Activated T-cell treated with anti-CD3 and anti-CD28 coated beads, Interleukin-2, amount 50 U/mL, for 24 hours (primary cell): ENCODE data around the gene CTNNA3.

Source experiments
- DNase-seq: peaks from one replicate; pipeline ENCODE4 v3.0.0-alpha.2; 2020
- H3K27ac Mint-ChIP-seq: 2 replicates; pipeline ENCODE4 v1.8.0; 2020; ENCODE audit warnings: mild to moderate bottlenecking, mixed read lengths
- H3K27me3 Mint-ChIP-seq: 2 replicates; pipeline ENCODE4 v1.8.0; 2020; ENCODE audit warnings: mixed read lengths
- H3K36me3 Mint-ChIP-seq: 2 replicates; pipeline ENCODE4 v1.8.0; 2020; ENCODE audit warnings: low read depth, mixed read lengths
- H3K4me1 Mint-ChIP-seq: 2 replicates; pipeline ENCODE4 v1.8.0; 2020; ENCODE audit warnings: low read depth, mixed read lengths
- H3K4me3 Mint-ChIP-seq: 2 replicates; pipeline ENCODE4 v1.8.0; 2020; ENCODE audit warnings: mild to moderate bottlenecking, moderate library complexity, mixed read lengths
- H3K9me3 Mint-ChIP-seq: 2 replicates; pipeline ENCODE4 v1.8.0; 2020; ENCODE audit warnings: mixed read lengths

The CTNNA3 gene

DNA sequence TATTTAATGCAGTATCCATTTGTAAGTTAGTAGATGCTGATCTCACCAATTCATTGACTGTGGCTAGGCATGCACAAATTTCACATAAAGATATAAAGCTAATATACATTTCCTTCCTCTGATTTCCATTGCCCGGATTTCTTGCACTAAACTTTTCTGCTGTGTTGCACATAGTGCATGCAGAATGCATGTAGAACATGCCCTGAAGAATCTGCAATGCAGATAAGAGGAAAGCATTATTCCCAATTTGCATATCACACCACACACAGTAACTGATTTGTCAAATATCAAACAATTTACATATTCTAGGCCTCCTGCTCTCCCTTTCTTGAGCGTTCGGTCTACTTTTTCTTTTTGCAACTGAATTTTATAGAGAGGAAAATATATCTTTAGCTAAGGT lies 646.0 kb downstream of the CTNNA3 start:
- H3K9me3 Mint-ChIP-seq = no peaks in the 10 kb centered on the region
- H3K36me3 Mint-ChIP-seq = no peaks in the 10 kb centered on the region
- no peak for DNase-seq
- H3K4me3 Mint-ChIP-seq = no peak overlapping the region
- no peaks in the 10 kb centered on the region for H3K27me3 Mint-ChIP-seq
- H3K27ac Mint-ChIP-seq = no peak overlapping the region
- H3K4me1 Mint-ChIP-seq = no peaks in the 10 kb centered on the region

- H3K27ac Mint-ChIP-seq = no peak overlapping the region
- H3K36me3 Mint-ChIP-seq = no peaks in the 10 kb centered on the region
- no peak for DNase-seq
- H3K27me3 Mint-ChIP-seq = no peaks in the 10 kb centered on the region
- H3K4me1 Mint-ChIP-seq = no peaks in the 10 kb centered on the region
- H3K4me3 Mint-ChIP-seq = no peak overlapping the region
- no peaks in the 10 kb centered on the region for H3K9me3 Mint-ChIP-seq
Observed at GRCh38 chr10:67046507-67046906, 649.5 kb downstream of the CTNNA3 start.

- Mint-ChIP-seq H3K27me3 (no peaks in the 10 kb centered on the region), H3K9me3 (no peaks in the 10 kb centered on the region), H3K4me3 (no peak overlapping the region), H3K27ac (no peak overlapping the region), H3K36me3 (no peaks in the 10 kb centered on the region), H3K4me1 (no peaks in the 10 kb centered on the region)
- no peak for DNase-seq
Observed at GRCh38 chr10:67045404-67045803, 650.6 kb downstream of the CTNNA3 start.

- Mint-ChIP-seq H3K27me3 (no peaks in the 10 kb centered on the region), H3K27ac (no peak overlapping the region), H3K36me3 (no peaks in the 10 kb centered on the region), H3K4me1 (no peaks in the 10 kb centered on the region), H3K4me3 (no peak overlapping the region), H3K9me3 (no peaks in the 10 kb centered on the region)
- DNase-seq = no peak
Observed at GRCh38 chr10:67043041-67043440, 653.0 kb downstream of the CTNNA3 start.

DNA sequence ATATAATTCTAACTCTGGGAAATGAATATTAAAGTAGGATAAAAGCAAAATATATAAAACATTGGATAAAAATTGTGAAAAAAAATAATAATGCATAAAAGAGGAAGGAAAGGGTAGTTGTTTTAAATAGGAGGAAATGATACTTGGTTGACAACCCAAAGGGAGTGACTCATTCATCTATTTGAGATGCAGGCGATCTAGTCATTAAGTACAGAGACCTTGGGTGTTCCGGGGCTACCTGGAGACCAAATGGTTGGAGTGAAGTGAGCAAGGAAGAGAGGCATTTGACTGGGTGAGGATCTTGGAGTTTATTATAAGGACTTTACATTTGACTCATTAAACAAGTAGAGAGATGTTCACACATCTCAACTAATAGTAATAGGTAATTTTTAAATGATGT lies 659.2 kb downstream of the CTNNA3 start:
- Mint-ChIP-seq H3K27ac (no peak overlapping the region), H3K4me1 (no peaks in the 10 kb centered on the region), H3K36me3 (no peaks in the 10 kb centered on the region), H3K9me3 (peaks cover 4% of the 10 kb centered on the region), H3K4me3 (no peak overlapping the region), H3K27me3 (no peaks in the 10 kb centered on the region)
- DNase-seq = no peak

DNA sequence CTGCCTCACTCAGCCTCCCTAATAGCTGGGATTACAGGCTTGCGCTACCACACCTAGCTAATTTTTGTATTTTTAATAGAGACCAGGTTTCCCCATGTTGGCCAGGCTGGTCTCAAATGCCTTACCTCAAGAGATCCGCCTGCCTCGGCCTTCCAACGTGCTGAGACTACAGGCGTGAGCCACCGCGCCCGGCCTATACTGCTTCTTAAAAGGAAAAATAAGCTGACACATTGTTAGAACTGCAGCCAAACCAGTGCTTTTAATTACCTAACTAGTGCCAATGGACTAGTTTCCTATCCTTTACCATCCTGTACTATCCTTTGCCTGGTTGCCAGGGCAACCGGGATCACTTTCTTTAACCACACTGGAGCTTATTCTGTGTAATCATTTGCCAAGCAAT lies 662.1 kb downstream of the CTNNA3 start:
- no peak overlapping the region for H3K27ac Mint-ChIP-seq
- H3K36me3 Mint-ChIP-seq = no peaks in the 10 kb centered on the region
- DNase-seq = no peak
- no peak overlapping the region for H3K4me3 Mint-ChIP-seq
- peaks cover 4% of the 10 kb centered on the region for H3K9me3 Mint-ChIP-seq
- H3K27me3 Mint-ChIP-seq = no peaks in the 10 kb centered on the region
- H3K4me1 Mint-ChIP-seq = no peaks in the 10 kb centered on the region

- Mint-ChIP-seq H3K4me1 (no peaks in the 10 kb centered on the region), H3K36me3 (no peaks in the 10 kb centered on the region), H3K27me3 (no peaks in the 10 kb centered on the region), H3K4me3 (no peak overlapping the region), H3K9me3 (peaks cover 2% of the 10 kb centered on the region), H3K27ac (no peak overlapping the region)
- no peak for DNase-seq
Observed at GRCh38 chr10:67022099-67022498, 673.9 kb downstream of the CTNNA3 start.

DNA sequence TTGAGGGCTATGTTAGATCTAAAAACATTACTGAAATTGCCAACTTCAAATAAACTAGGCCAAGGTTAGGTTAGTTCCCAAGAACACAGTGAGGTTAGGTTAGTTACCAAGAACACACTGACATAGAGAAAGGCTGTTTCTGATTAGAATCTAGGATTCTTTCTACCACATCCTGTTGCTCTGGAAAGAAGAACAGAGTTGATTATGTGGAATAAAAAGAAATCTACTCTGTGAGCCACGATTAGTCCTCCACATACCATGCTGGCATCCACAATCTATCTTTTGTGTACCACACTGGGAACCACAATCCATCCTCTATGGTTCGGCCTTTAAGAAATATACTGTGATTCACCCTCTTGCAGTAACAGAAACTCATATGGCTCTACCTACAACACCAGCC lies 678.8 kb downstream of the CTNNA3 start:
- H3K9me3 Mint-ChIP-seq = peaks cover 3% of the 10 kb centered on the region
- H3K4me3 Mint-ChIP-seq = no peak overlapping the region
- H3K27me3 Mint-ChIP-seq = no peaks in the 10 kb centered on the region
- no peaks in the 10 kb centered on the region for H3K4me1 Mint-ChIP-seq
- DNase-seq = no peak
- no peak overlapping the region for H3K27ac Mint-ChIP-seq
- H3K36me3 Mint-ChIP-seq = no peaks in the 10 kb centered on the region

DNA sequence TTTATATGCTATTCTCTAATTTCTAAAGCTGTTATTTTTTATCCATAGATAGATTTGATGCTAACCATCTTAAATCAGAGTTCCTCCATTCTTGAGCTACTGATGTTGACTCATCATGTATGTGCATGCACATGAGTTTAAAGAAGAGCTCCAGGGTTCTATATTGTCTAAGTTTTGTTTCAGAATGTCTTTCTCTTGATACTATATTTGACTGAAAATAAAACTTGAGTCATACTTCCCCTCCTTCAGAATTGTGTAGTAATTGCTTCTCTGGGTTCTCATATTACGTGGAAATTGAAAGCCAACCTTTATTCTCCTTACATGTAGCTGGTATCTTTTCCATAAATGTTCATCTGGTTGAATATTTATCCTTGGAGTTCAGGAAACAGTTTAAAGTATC lies 680.8 kb downstream of the CTNNA3 start:
- no peak overlapping the region for H3K27ac Mint-ChIP-seq
- no peaks in the 10 kb centered on the region for H3K36me3 Mint-ChIP-seq
- H3K4me1 Mint-ChIP-seq = no peaks in the 10 kb centered on the region
- DNase-seq = no peak
- H3K4me3 Mint-ChIP-seq = no peak overlapping the region
- H3K27me3 Mint-ChIP-seq = no peaks in the 10 kb centered on the region
- H3K9me3 Mint-ChIP-seq = peaks cover 3% of the 10 kb centered on the region

GRCh38 chr10:67011981-67012380 lies 684.0 kb downstream of the CTNNA3 start:
- H3K4me1 Mint-ChIP-seq = no peaks in the 10 kb centered on the region
- no peak overlapping the region for H3K4me3 Mint-ChIP-seq
- no peaks in the 10 kb centered on the region for H3K27me3 Mint-ChIP-seq
- peaks cover 3% of the 10 kb centered on the region for H3K9me3 Mint-ChIP-seq
- H3K27ac Mint-ChIP-seq = no peak overlapping the region
- no peaks in the 10 kb centered on the region for H3K36me3 Mint-ChIP-seq
- no peak for DNase-seq

DNA sequence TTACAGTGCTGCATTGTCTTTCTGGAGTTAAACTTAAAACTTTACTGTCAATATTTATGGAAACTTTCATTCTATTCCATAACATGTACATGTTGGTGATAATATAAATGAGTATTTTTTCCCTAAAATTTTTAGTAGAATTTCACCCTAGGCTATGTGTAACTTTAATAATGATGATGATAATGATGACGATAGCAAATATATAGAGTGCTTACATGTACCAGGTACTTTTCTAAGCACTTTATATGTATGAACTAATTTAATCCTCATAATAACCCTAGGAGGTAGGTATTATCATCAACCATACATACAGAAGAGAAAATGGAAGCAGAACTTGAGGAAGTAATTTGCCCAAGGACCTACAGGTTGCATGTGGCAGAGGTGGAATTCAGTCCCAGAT lies 684.5 kb downstream of the CTNNA3 start:
- Mint-ChIP-seq H3K9me3 (peaks cover 3% of the 10 kb centered on the region), H3K27me3 (no peaks in the 10 kb centered on the region), H3K4me1 (no peaks in the 10 kb centered on the region), H3K36me3 (no peaks in the 10 kb centered on the region), H3K27ac (no peak overlapping the region), H3K4me3 (no peak overlapping the region)
- DNase-seq = no peak

GRCh38 chr10:67005981-67006380 lies 690.0 kb downstream of the CTNNA3 start:
- no peaks in the 10 kb centered on the region for H3K36me3 Mint-ChIP-seq
- no peaks in the 10 kb centered on the region for H3K9me3 Mint-ChIP-seq
- H3K27me3 Mint-ChIP-seq = no peaks in the 10 kb centered on the region
- no peak for DNase-seq
- H3K4me1 Mint-ChIP-seq = no peaks in the 10 kb centered on the region
- H3K27ac Mint-ChIP-seq = no peak overlapping the region
- H3K4me3 Mint-ChIP-seq = no peak overlapping the region

GRCh38 chr10:67004690-67005089 lies 691.3 kb downstream of the CTNNA3 start:
- H3K36me3 Mint-ChIP-seq = no peaks in the 10 kb centered on the region
- no peak for DNase-seq
- no peak overlapping the region for H3K27ac Mint-ChIP-seq
- H3K27me3 Mint-ChIP-seq = no peaks in the 10 kb centered on the region
- H3K9me3 Mint-ChIP-seq = no peaks in the 10 kb centered on the region
- H3K4me1 Mint-ChIP-seq = no peaks in the 10 kb centered on the region
- H3K4me3 Mint-ChIP-seq = no peak overlapping the region

- H3K27ac Mint-ChIP-seq = no peak overlapping the region
- no peaks in the 10 kb centered on the region for H3K36me3 Mint-ChIP-seq
- H3K4me3 Mint-ChIP-seq = no peak overlapping the region
- H3K27me3 Mint-ChIP-seq = no peaks in the 10 kb centered on the region
- no peaks in the 10 kb centered on the region for H3K9me3 Mint-ChIP-seq
- DNase-seq = no peak
- H3K4me1 Mint-ChIP-seq = no peaks in the 10 kb centered on the region
Observed at GRCh38 chr10:66999762-67000545, 696.0 kb downstream of the CTNNA3 start.

- Mint-ChIP-seq H3K9me3 (no peaks in the 10 kb centered on the region), H3K4me1 (no peaks in the 10 kb centered on the region), H3K4me3 (no peak overlapping the region), H3K36me3 (no peaks in the 10 kb centered on the region), H3K27me3 (no peaks in the 10 kb centered on the region), H3K27ac (no peak overlapping the region)
- no peak for DNase-seq
Observed at GRCh38 chr10:66996996-66997395, 699.0 kb downstream of the CTNNA3 start.
